Kidney glomerular epithelial cell (primary cell): ENCODE data around the gene ATP2C2.
A peak's percentile ranks its signal among the peaks of the same experiment; 100 is the strongest.

Experiments used
- DNase-seq: peaks from one replicate; lab custom pipeline; 2025; lab: John Stamatoyannopoulos, UW

Gene ATP2C2

GRCh38 chr16:84497418-84498222 is 129.3 kb downstream of the ATP2C2 start:
- no peak for DNase-seq

- DNase-seq = no peak
Measured at GRCh38 chr16:84498223-84498610, 129.9 kb downstream of the ATP2C2 start.

GRCh38 chr16:84498859-84499620 is 130.7 kb downstream of the ATP2C2 start:
- DNase-seq = no peak

- no peak for DNase-seq
Measured at GRCh38 chr16:84499638-84500037, 131.3 kb downstream of the ATP2C2 start.

- no peak for DNase-seq
Measured at GRCh38 chr16:84500531-84500930, 132.2 kb downstream of the ATP2C2 start.

GRCh38 chr16:84501077-84501735 is 132.9 kb downstream of the ATP2C2 start:
- DNase-seq = peak; percentile 52

GRCh38 chr16:84502075-84502474 is 133.7 kb downstream of the ATP2C2 start:
- DNase-seq = no peak

GRCh38 chr16:84502581-84502980 is 134.2 kb downstream of the ATP2C2 start:
- DNase-seq = no peak

GRCh38 chr16:84503751-84504395 is 135.5 kb downstream of the ATP2C2 start:
- DNase-seq = no peak

- DNase-seq = peak; percentile 94
Measured at GRCh38 chr16:84504420-84505248, 136.3 kb downstream of the ATP2C2 start, which contains the start of gene MEAK7. TSS of gene MEAK7 (minus strand) at chr16:84504659. CDS start at chr16:84498086, 6,573 bp downstream.

- DNase-seq = no peak
Measured at GRCh38 chr16:84505249-84506187, 137.2 kb downstream of the ATP2C2 start.

GRCh38 chr16:84507011-84507982 is 139.0 kb downstream of the ATP2C2 start:
- DNase-seq = no peak

- no peak for DNase-seq
Measured at GRCh38 chr16:84508502-84508901, 140.2 kb downstream of the ATP2C2 start.

- no peak for DNase-seq
Measured at GRCh38 chr16:84509032-84509950, 141.0 kb downstream of the ATP2C2 start.

- peak; percentile 77 for DNase-seq
Measured at GRCh38 chr16:84511180-84511800, 143.0 kb downstream of the ATP2C2 start.

- DNase-seq = no peak
Measured at GRCh38 chr16:84511831-84512230, 143.5 kb downstream of the ATP2C2 start.

- DNase-seq = no peak
Measured at GRCh38 chr16:84513123-84513522, 144.8 kb downstream of the ATP2C2 start.
